ENCODE results near the gene PARP12. TPM values are rescaled to one million over a fixed set of nuclear protein-coding genes. Genes with fewer than 3 reads are reported as not detected.

Gene PARP12
- total and polyA plus RNA-seq, 2 experiments from 2014 or later: 5.4 to 11.0 TPM

DNA sequence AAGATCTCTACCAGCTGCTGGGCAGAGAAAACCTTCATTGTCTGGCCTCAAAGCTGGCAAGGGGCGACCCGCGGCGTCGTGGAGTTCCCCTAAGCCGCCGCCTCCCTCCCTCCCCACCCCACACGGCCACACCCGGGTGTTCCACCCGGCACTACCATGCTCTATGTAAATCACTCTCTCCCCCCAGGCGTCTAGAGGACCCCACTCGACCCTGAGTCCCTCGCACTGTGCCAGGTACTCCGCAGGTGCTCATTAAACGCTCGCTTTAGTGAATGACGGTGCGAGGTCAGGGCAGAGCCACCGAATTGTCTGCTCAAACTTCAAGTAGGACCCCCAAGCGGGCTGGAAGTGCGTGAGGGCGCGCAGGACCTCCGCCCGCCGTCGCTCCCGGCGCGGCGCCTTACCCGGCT, 628 bp downstream of the PARP12 start:
- H2AFZ ChIP-seq: peak overlapping the region; percentile 79
- TF ChIP-seq EZH2 (IDR thresholded peaks at IDR 0.05; ENCODE audit: insufficient read depth, poor library complexity, severe bottlenecking) (no peak), EZH2phosphoT487 (IDR thresholded peaks at IDR 0.05; ENCODE audit: insufficient read depth, low read depth) (no peak)
- H3K79me2 ChIP-seq (ENCODE audit: insufficient read depth): no peaks in the 10 kb centered on the region
- in situ Hi-C loops (cut with MboI): no loop called here
- peak; percentile 38 for DNase-seq
- H4K20me1 ChIP-seq (ENCODE audit: insufficient read depth): no peaks in the 10 kb centered on the region
- no peaks in the 10 kb centered on the region for H3K27me3 ChIP-seq (replicated peaks; ENCODE audit: insufficient read depth)
- H3K9me3 ChIP-seq (ENCODE audit: low read depth): peaks cover 3% of the 10 kb centered on the region
- no peak overlapping the region; the same call in 1 of the 2 replicates for H3K27ac ChIP-seq
- no peaks in the 10 kb centered on the region for H3K9me2 ChIP-seq (ENCODE audit: insufficient read depth)
- H3K9ac ChIP-seq: peak overlapping the region; percentile 78
- H3K36me3 ChIP-seq (ENCODE audit: low read depth): no peaks in the 10 kb centered on the region
- peak overlapping the region; percentile 75 for H3K4me3 ChIP-seq
- peaks cover 16% of the 10 kb centered on the region for H3K4me1 ChIP-seq (ENCODE audit: insufficient read depth)
- peaks cover 22% of the 10 kb centered on the region for H3F3A ChIP-seq (ENCODE audit: insufficient read depth)
- peak overlapping the region; percentile 62 for H3K4me2 ChIP-seq (ENCODE audit: unreplicated experiment)
- 4 to 8% methylated on average over 25 to 32 of the region's 32 CpGs for WGBS, 2 experiments (ENCODE audit: low coverage in 1 of 2, low lambda C conversion rate in 2 of 2, missing lambda C conversion rate in 2 of 2)

GRCh38 chr7:140061607-140061930, 1.2 kb downstream of the PARP12 start:
- Histone ChIP-seq H3K9me2 (ENCODE audit: insufficient read depth) (no peaks in the 10 kb centered on the region), H3K79me2 (ENCODE audit: insufficient read depth) (no peaks in the 10 kb centered on the region), H3K27me3 (replicated peaks; ENCODE audit: insufficient read depth) (no peaks in the 10 kb centered on the region), H3K9ac (no peak overlapping the region), H3K4me3 (peak overlapping the region; percentile 75; the same call in 1 of the 2 replicates), H3K9me3 (ENCODE audit: low read depth) (no peaks in the 10 kb centered on the region), H3K4me2 (ENCODE audit: unreplicated experiment) (no peak overlapping the region), H3K27ac (no peak overlapping the region), H3K4me1 (ENCODE audit: insufficient read depth) (peaks cover 16% of the 10 kb centered on the region), H3K36me3 (ENCODE audit: low read depth) (no peaks in the 10 kb centered on the region), H4K20me1 (ENCODE audit: insufficient read depth) (no peaks in the 10 kb centered on the region), H2AFZ (no peak overlapping the region), H3F3A (ENCODE audit: insufficient read depth) (peaks cover 22% of the 10 kb centered on the region)
- TF ChIP-seq EZH2phosphoT487 (IDR thresholded peaks at IDR 0.05; ENCODE audit: insufficient read depth, low read depth): no peak
- no peak for TF ChIP-seq EZH2 (IDR thresholded peaks at IDR 0.05; ENCODE audit: insufficient read depth, poor library complexity, severe bottlenecking)
- 98 to 100% methylated on average over 2 of the region's 2 CpGs for WGBS, 2 experiments (ENCODE audit: low coverage in 1 of 2, low lambda C conversion rate in 2 of 2, missing lambda C conversion rate in 2 of 2)
- DNase-seq: no peak
- in situ Hi-C loops (cut with MboI): no loop called here

- Histone ChIP-seq H4K20me1 (ENCODE audit: insufficient read depth) (no peaks in the 10 kb centered on the region), H3K27ac (no peak overlapping the region), H3K36me3 (ENCODE audit: low read depth) (no peaks in the 10 kb centered on the region), H3K9ac (no peak overlapping the region), H3K9me2 (ENCODE audit: insufficient read depth) (no peaks in the 10 kb centered on the region), H2AFZ (no peak overlapping the region), H3K27me3 (replicated peaks; ENCODE audit: insufficient read depth) (no peaks in the 10 kb centered on the region), H3K9me3 (ENCODE audit: low read depth) (no peaks in the 10 kb centered on the region), H3K4me3 (no peak overlapping the region), H3F3A (ENCODE audit: insufficient read depth) (peaks cover 22% of the 10 kb centered on the region), H3K79me2 (ENCODE audit: insufficient read depth) (no peaks in the 10 kb centered on the region), H3K4me2 (ENCODE audit: unreplicated experiment) (no peak overlapping the region), H3K4me1 (ENCODE audit: insufficient read depth) (peaks cover 16% of the 10 kb centered on the region)
- TF ChIP-seq EZH2phosphoT487 (IDR thresholded peaks at IDR 0.05; ENCODE audit: insufficient read depth, low read depth) (no peak), EZH2 (IDR thresholded peaks at IDR 0.05; ENCODE audit: insufficient read depth, poor library complexity, severe bottlenecking) (no peak)
- in situ Hi-C loops (cut with MboI): no loop called here
- WGBS, 2 experiments (ENCODE audit: low coverage in 1 of 2, low lambda C conversion rate in 2 of 2, missing lambda C conversion rate in 2 of 2): 92 to 95% methylated on average over 11 of the region's 11 CpGs
- DNase-seq: no peak
Measured at GRCh38 chr7:140060788-140061606, 1.8 kb downstream of the PARP12 start.

GRCh38 chr7:140060243-140060630, 2.5 kb downstream of the PARP12 start:
- no peak for TF ChIP-seq EZH2phosphoT487 (IDR thresholded peaks at IDR 0.05; ENCODE audit: insufficient read depth, low read depth)
- no peak for TF ChIP-seq EZH2 (IDR thresholded peaks at IDR 0.05; ENCODE audit: insufficient read depth, poor library complexity, severe bottlenecking)
- Histone ChIP-seq H3K4me3 (no peak overlapping the region), H3K9me2 (ENCODE audit: insufficient read depth) (no peaks in the 10 kb centered on the region), H3K4me2 (ENCODE audit: unreplicated experiment) (peak overlapping the region; percentile 59), H3K4me1 (ENCODE audit: insufficient read depth) (peaks cover 16% of the 10 kb centered on the region), H3K79me2 (ENCODE audit: insufficient read depth) (no peaks in the 10 kb centered on the region), H3K9me3 (ENCODE audit: low read depth) (no peaks in the 10 kb centered on the region), H3F3A (ENCODE audit: insufficient read depth) (peaks cover 22% of the 10 kb centered on the region), H3K36me3 (ENCODE audit: low read depth) (no peaks in the 10 kb centered on the region), H3K27me3 (replicated peaks; ENCODE audit: insufficient read depth) (no peaks in the 10 kb centered on the region), H3K27ac (no peak overlapping the region), H2AFZ (no peak overlapping the region), H4K20me1 (ENCODE audit: insufficient read depth) (no peaks in the 10 kb centered on the region), H3K9ac (no peak overlapping the region)
- in situ Hi-C loops (cut with MboI): no loop called here
- WGBS, 2 experiments (ENCODE audit: low coverage in 1 of 2, low lambda C conversion rate in 2 of 2, missing lambda C conversion rate in 2 of 2): 92 to 94% methylated on average over 3 of the region's 3 CpGs
- no peak for DNase-seq

Measured in GM23248 (cell line).